Stimulated activated naive CD8-positive, alpha-beta T cell treated with anti-CD3 and anti-CD28 coated beads, Interleukin-15, Interleukin-2, amounts not matched to agents 100 U/mL and 50 U/mL, for 24 hours (primary cell): Measurements from ENCODE around the gene RAE1.

Experiments used
- ATAC-seq: fragments of 150-1000 bp; cut with Tn5 transposase; one replicate; pipeline ENCODE4 v1.10.0; 2021
- DNase-seq: peaks from one replicate; pipeline ENCODE4 v3.0.0; 2021

RAE1 gene

GRCh38 chr20:57351042-57351783 lies at the start of gene RAE1:
Gene RAE1 (plus strand): TSS chr20:57351255. CDS start chr20:57354039, 2,784 bp downstream.
- ATAC-seq = peak; percentile 80

GRCh38 chr20:57306747-57307146 lies 44.3 kb upstream of the RAE1 start:
- no peak for DNase-seq
- no peak for ATAC-seq

More at GRCh38 chr20:57351042-57351783, at the start of gene RAE1:
- DNase-seq = peak; percentile 93

- DNase-seq (no peak), ATAC-seq (no peak)
Measured at GRCh38 chr20:57308451-57309271, 42.4 kb upstream of the RAE1 start.

GRCh38 chr20:57309544-57310115 lies 41.4 kb upstream of the RAE1 start:
- ATAC-seq (no peak), DNase-seq (no peak)

GRCh38 chr20:57310821-57311514 lies 40.1 kb upstream of the RAE1 start:
- ATAC-seq = no peak
- no peak for DNase-seq

- no peak for ATAC-seq
- no peak for DNase-seq
Measured at GRCh38 chr20:57312138-57312537, 38.9 kb upstream of the RAE1 start.

GRCh38 chr20:57313230-57313629 lies 37.8 kb upstream of the RAE1 start:
- no peak for DNase-seq

GRCh38 chr20:57313951-57314350 lies 37.1 kb upstream of the RAE1 start:
- DNase-seq (no peak), ATAC-seq (no peak)

More at GRCh38 chr20:57313230-57313629, 37.8 kb upstream of the RAE1 start:
- ATAC-seq = no peak

- ATAC-seq (no peak), DNase-seq (no peak)
Measured at GRCh38 chr20:57315083-57315975, 35.7 kb upstream of the RAE1 start.

- DNase-seq (no peak), ATAC-seq (no peak)
Measured at GRCh38 chr20:57315976-57316480, 35.0 kb upstream of the RAE1 start.

GRCh38 chr20:57316795-57317201 lies 34.3 kb upstream of the RAE1 start:
- ATAC-seq (no peak), DNase-seq (no peak)

- DNase-seq (no peak), ATAC-seq (no peak)
Measured at GRCh38 chr20:57317316-57317788, 33.7 kb upstream of the RAE1 start.

GRCh38 chr20:57317789-57318371 lies 33.2 kb upstream of the RAE1 start:
- ATAC-seq (no peak), DNase-seq (no peak)

GRCh38 chr20:57319584-57319983 lies 31.5 kb upstream of the RAE1 start:
- no peak for DNase-seq
- no peak for ATAC-seq

- ATAC-seq = no peak
Measured at GRCh38 chr20:57320358-57320757, 30.7 kb upstream of the RAE1 start.

GRCh38 chr20:57321142-57321541 lies 29.9 kb upstream of the RAE1 start:
- ATAC-seq (no peak), DNase-seq (no peak)

More at GRCh38 chr20:57320358-57320757, 30.7 kb upstream of the RAE1 start:
- no peak for DNase-seq

GRCh38 chr20:57322476-57322875 lies 28.6 kb upstream of the RAE1 start:
- ATAC-seq = no peak
- DNase-seq = no peak

- no peak for ATAC-seq
Measured at GRCh38 chr20:57323034-57323433, 28.0 kb upstream of the RAE1 start.

GRCh38 chr20:57325632-57326356 lies 25.3 kb upstream of the RAE1 start:
- ATAC-seq (no peak), DNase-seq (no peak)

More at GRCh38 chr20:57323034-57323433, 28.0 kb upstream of the RAE1 start:
- DNase-seq = no peak
